WTC11 (cell line): ENCODE data around the gene C1orf174. TPM values are rescaled to one million over a fixed set of nuclear protein-coding genes. Genes with fewer than 3 reads are reported as not detected.

Experiments
- ATAC-seq: fragments of 200-7000 bp; cut with Tn5 transposase; 2 replicates; pipeline ENCODE4 v1.10.0; 2021; ENCODE audit warnings: mild to moderate bottlenecking, moderate library complexity
- CTCF ChIA-PET: fragments of 300-600 bp; sonication (Branson Sonifier 250); formaldehyde crosslinking; loops from one replicate; lab custom pipeline; 2021; ENCODE audit warnings: antibody characterized with exemption; lab: Charles Lee
- POLR2A ChIA-PET: fragments of 350-600 bp; sonication (Branson Sonifier 250); formaldehyde crosslinking; loops from one replicate; lab custom pipeline; 2021; ENCODE audit warnings: antibody characterized with exemption; lab: Charles Lee
- DNase-seq: peaks from one replicate; pipeline ENCODE4 v3.0.0; 2021; ENCODE audit warnings: low spot score
- H3K27ac Mint-ChIP-seq: 2 replicates; pipeline ENCODE4 v1.8.0; 2021; ENCODE audit warnings: mixed read lengths
- H3K27me3 Mint-ChIP-seq: 2 replicates; pipeline ENCODE4 v1.8.0; 2021; ENCODE audit warnings: low read depth, mild to moderate bottlenecking, moderate library complexity, mixed read lengths
- H3K36me3 Mint-ChIP-seq: 2 replicates; pipeline ENCODE4 v1.8.0; 2021; ENCODE audit warnings: mixed read lengths
- H3K4me1 Mint-ChIP-seq: 2 replicates; pipeline ENCODE4 v1.8.0; 2022; ENCODE audit warnings: mixed read lengths
- H3K4me3 Mint-ChIP-seq: 2 replicates; pipeline ENCODE4 v1.8.0; 2021; ENCODE audit warnings: mild to moderate bottlenecking, moderate library complexity, mixed read lengths
- H3K9me3 Mint-ChIP-seq: 2 replicates; pipeline ENCODE4 v1.8.0; 2021; ENCODE audit warnings: mixed read lengths
- AR ChIP-seq: fragments of 250-450 bp; sonication (Bioruptor Pico); IDR thresholded peaks from 2 replicates; pipeline ENCODE4 v1.9.0; 2021; ENCODE audit warnings: mild to moderate bottlenecking
- ATF3 ChIP-seq: sonication (generic); formaldehyde crosslinking; conservative IDR thresholded peaks from 2 replicates; pipeline ENCODE4 v1.8.1; 2022; ENCODE audit warnings: mild to moderate bottlenecking, missing genetic modification reagents
- ATF6 ChIP-seq: sonication (generic); formaldehyde crosslinking; IDR thresholded peaks from 2 replicates; pipeline ENCODE4 v1.8.1; 2023; ENCODE audit warnings: mild to moderate bottlenecking, missing genetic modification reagents
- ELF4 ChIP-seq: sonication (generic); formaldehyde crosslinking; IDR thresholded peaks from 2 replicates; pipeline ENCODE4 v1.8.1; 2022; ENCODE audit warnings: low read depth, mild to moderate bottlenecking, moderate library complexity, missing genetic modification reagents
- GRHL2 ChIP-seq: fragments of 250-450 bp; sonication (Bioruptor Pico); IDR thresholded peaks from 2 replicates; pipeline ENCODE4 v1.8.0; 2022; ENCODE audit warnings: mild to moderate bottlenecking, moderate library complexity; ENCODE audit not compliant: insufficient replicate concordance, severe bottlenecking
- MAX ChIP-seq: sonication (generic); formaldehyde crosslinking; IDR thresholded peaks from 2 replicates; pipeline ENCODE4 v1.8.0; 2022; ENCODE audit warnings: mild to moderate bottlenecking, missing genetic modification reagents
- NFE2L1 ChIP-seq: sonication (generic); formaldehyde crosslinking; IDR thresholded peaks from 2 replicates; pipeline ENCODE4 v1.8.1; 2023; ENCODE audit warnings: missing genetic modification reagents
- PRDM15 ChIP-seq: sonication (generic); formaldehyde crosslinking; IDR thresholded peaks from 2 replicates; pipeline ENCODE4 v1.8.0; 2022; ENCODE audit warnings: missing genetic modification reagents
- RELA ChIP-seq: sonication (generic); formaldehyde crosslinking; IDR thresholded peaks from 2 replicates; pipeline ENCODE4 v1.8.1; 2022; ENCODE audit warnings: missing genetic modification reagents, mild to moderate bottlenecking, borderline replicate concordance
- TEAD1 ChIP-seq: sonication (generic); formaldehyde crosslinking; IDR thresholded peaks from 2 replicates; pipeline ENCODE4 v1.8.0; 2022; ENCODE audit warnings: mild to moderate bottlenecking, missing genetic modification reagents
- USF2 ChIP-seq: sonication (generic); formaldehyde crosslinking; IDR thresholded peaks from 2 replicates; pipeline ENCODE4 v1.8.1; 2023; ENCODE audit warnings: mild to moderate bottlenecking, missing genetic modification reagents, moderate library complexity
- ZNF121 ChIP-seq: sonication (generic); formaldehyde crosslinking; IDR thresholded peaks from 2 replicates; pipeline ENCODE4 v1.8.0; 2023; ENCODE audit warnings: missing genetic modification reagents
- ZNF138 ChIP-seq: sonication (generic); formaldehyde crosslinking; conservative IDR thresholded peaks from 2 replicates; pipeline ENCODE4 v1.8.1; 2022; ENCODE audit warnings: mild to moderate bottlenecking, moderate library complexity, missing genetic modification reagents
- ZNF425 ChIP-seq: fragments of 250-450 bp; sonication (Bioruptor Pico); conservative IDR thresholded peaks from 2 replicates; pipeline ENCODE4 v1.9.0; 2021; ENCODE audit warnings: mild to moderate bottlenecking
- total RNA-seq: library from RNA; stranded (reverse); gene quantifications from 3 replicates; pipeline ENCODE4 v1.2.3, GENCODE V29; 2021

Gene C1orf174
- total RNA-seq, 1 experiment from 2014 or later, result 24.2 TPM

- CTCF ChIA-PET, result no interaction called here
- Mint-ChIP-seq H3K36me3 (peaks cover 68% of the 10 kb centered on the region), H3K4me1 (no peaks in the 10 kb centered on the region)
Measured at GRCh38 chr1:3945222-3945621, 45.1 kb upstream of the C1orf174 start.

GRCh38 chr1:3944578-3945125, 44.6 kb upstream of the C1orf174 start:
- POLR2A ChIA-PET, result no interaction called here
- H3K9me3 Mint-ChIP-seq, result peaks cover 73% of the 10 kb centered on the region
- ATAC-seq (no peak), DNase-seq (no peak)
- H3K27me3 Mint-ChIP-seq, result peaks cover 5% of the 10 kb centered on the region
- no peak overlapping the region for H3K4me3 Mint-ChIP-seq
- no peaks in the 10 kb centered on the region for H3K4me1 Mint-ChIP-seq
- no peak overlapping the region for H3K27ac Mint-ChIP-seq
- CTCF ChIA-PET, result no interaction called here
- peaks cover 68% of the 10 kb centered on the region for H3K36me3 Mint-ChIP-seq
- TF ChIP-seq ZNF138 (CRISPR knock-in tag) (no peak), NFE2L1 (no peak), RELA (CRISPR knock-in tag) (no peak), GRHL2 (CRISPR knock-in tag) (no peak), ZNF121 (CRISPR knock-in tag) (no peak), TEAD1 (CRISPR knock-in tag) (no peak), PRDM15 (CRISPR knock-in tag) (no peak), USF2 (CRISPR knock-in tag) (no peak)

More at GRCh38 chr1:3945222-3945621, 45.1 kb upstream of the C1orf174 start:
- Mint-ChIP-seq H3K9me3 (peaks cover 73% of the 10 kb centered on the region), H3K27me3 (peaks cover 5% of the 10 kb centered on the region), H3K27ac (no peak overlapping the region), H3K4me3 (no peak overlapping the region)
- no peak for DNase-seq
- TF ChIP-seq AR (CRISPR knock-in tag) (no peak), ATF3 (no peak), ZNF425 (CRISPR knock-in tag) (no peak), ELF4 (CRISPR knock-in tag) (no peak), MAX (CRISPR knock-in tag) (no peak), ATF6 (no peak)
- ATAC-seq, result no peak
- POLR2A ChIA-PET, result no interaction called here
